Fibroblast of the aortic adventitia (primary cell): ENCODE measurements around the gene DNAJC12. TPM values are rescaled to one million over a fixed set of nuclear protein-coding genes. Genes with fewer than 3 reads are reported as not detected.
"Not testable (repeated sequence)": the region's sequence is repeated elsewhere in the genome, so short reads cannot be mapped to it uniquely, and the experiment has no call there.

ENCODE experiments used
- DNase-seq: peaks from one replicate; pipeline ENCODE4 v3.0.0-alpha.2; 2010; ENCODE audit warnings: low read depth
- H3K4me3 ChIP-seq: 2 replicates; pipeline ENCODE4 v1.5.1; 2011; ENCODE audit warnings: low read depth, mild to moderate bottlenecking, control low read depth, low read length, moderate library complexity
- small RNA-seq: library from RNA; depleted of rRNA; stranded (forward); fragments of <200 nt; gene quantifications from one replicate; pipeline ENCODE3, GENCODE V24; 2012
- total RNA-seq: library from RNA; depleted of rRNA; stranded (reverse); fragments of >200 nt; gene quantifications from 2 replicates; pipeline ENCODE4 v1.2.3, GENCODE V29; 2012; ENCODE audit warnings: low replicate concordance
- TF ChIP-seq, protein P1 (sequence below): IDR thresholded peaks from 2 replicates; pipeline ENCODE4 v1.5.1; 2011; ENCODE audit warnings: mild to moderate bottlenecking, low read length, control low read depth, inconsistent platforms; ENCODE audit not compliant: insufficient read depth

Gene DNAJC12
- total RNA-seq, 1 donor: 1.1 TPM

DNA sequence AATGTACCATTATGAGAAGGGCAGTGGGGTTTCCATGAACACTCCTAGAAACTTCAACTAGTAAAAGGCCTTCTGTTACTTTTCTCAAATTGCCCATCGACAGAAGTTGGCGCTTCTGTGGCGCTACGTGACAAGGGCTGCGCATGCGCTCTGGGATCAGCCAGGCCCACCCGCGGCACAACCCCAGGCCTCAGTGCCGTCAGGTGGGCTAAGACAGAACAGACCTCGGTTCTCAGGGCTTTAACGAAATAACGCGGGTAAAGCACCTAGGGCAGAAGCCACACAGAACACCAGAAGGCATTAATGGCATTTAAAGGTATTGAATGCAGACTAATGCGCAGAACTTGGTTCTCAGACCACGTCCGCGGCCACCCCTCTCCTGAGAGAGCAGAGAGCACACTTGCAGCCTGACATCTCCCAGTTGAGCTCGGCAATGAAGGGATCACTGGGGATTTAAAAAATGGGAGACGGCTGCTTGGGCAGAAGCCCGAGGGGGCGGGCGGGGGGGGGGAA lies 74.4 kb downstream of the DNAJC12 start:
- peak; percentile 54 for DNase-seq

DNA sequence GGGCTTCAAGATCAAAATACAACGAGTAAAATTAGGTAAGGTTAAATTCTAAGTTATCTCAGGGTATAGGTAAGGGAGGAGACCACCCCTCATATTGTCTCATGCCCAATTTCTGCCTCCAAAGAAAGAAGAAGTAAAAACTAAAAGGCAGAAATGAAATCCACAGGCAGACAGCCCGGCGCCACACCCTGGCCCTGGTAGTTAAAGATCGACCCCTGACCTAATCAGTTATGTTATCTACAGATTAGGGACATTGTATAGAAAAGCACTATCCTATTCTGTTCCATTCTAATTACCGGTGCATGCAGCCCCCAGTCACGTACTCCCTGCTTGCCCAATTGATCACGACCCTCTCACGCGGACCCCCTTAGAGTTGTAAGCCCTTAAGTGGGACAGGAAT lies 75.4 kb downstream of the DNAJC12 start:
- not testable (repeated sequence) for H3K4me3 ChIP-seq, DNase-seq

More for the DNA sequence above, 74.4 kb downstream of the DNAJC12 start:
- H3K4me3 ChIP-seq: peak overlapping the region; percentile 83
- TF ChIP-seq, protein P1, sequence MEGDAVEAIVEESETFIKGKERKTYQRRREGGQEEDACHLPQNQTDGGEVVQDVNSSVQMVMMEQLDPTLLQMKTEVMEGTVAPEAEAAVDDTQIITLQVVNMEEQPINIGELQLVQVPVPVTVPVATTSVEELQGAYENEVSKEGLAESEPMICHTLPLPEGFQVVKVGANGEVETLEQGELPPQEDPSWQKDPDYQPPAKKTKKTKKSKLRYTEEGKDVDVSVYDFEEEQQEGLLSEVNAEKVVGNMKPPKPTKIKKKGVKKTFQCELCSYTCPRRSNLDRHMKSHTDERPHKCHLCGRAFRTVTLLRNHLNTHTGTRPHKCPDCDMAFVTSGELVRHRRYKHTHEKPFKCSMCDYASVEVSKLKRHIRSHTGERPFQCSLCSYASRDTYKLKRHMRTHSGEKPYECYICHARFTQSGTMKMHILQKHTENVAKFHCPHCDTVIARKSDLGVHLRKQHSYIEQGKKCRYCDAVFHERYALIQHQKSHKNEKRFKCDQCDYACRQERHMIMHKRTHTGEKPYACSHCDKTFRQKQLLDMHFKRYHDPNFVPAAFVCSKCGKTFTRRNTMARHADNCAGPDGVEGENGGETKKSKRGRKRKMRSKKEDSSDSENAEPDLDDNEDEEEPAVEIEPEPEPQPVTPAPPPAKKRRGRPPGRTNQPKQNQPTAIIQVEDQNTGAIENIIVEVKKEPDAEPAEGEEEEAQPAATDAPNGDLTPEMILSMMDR: no peak

DNA sequence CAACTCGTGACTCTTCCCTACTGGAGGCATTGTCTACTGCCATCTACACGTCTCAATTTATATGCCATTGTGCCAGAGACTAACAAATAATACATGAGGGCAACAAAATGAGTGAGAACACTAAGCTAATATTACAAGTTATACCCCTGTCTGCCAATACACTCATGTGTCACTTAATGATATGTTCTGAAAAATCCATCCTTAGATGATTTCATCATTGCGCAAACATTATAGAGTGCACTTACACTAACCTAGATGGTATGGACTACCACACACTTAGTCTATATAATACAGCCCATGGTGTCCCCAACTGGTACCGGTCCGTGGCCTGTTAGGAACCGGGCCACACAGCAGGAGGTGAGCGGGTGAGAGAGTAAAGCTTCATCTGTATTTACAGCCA lies 77.7 kb downstream of the DNAJC12 start:
- TF ChIP-seq, protein P1: no peak
- DNase-seq: no peak
- H3K4me3 ChIP-seq: no peak overlapping the region

Small RNA genes lying within 50 kb of the gene (small RNA-seq; reads per million reads assigned to genes)
- gene RN7SL394P (not detected), gene RNU6-1250P (not detected), gene RNU6-523P (not detected)

Other genes starting within 250 kb of the DNAJC12 start
- gene CTNNA3, start 142.0 kb downstream of the DNAJC12 start, total RNA-seq: not detected in 2 replicates
- 19.4 and 20.4 TPM in 2 replicates for gene SIRT1, start 46.5 kb upstream of the DNAJC12 start, total RNA-seq
- gene HERC4, start 237.1 kb upstream of the DNAJC12 start, total RNA-seq: 49.7 and 131 TPM in 2 replicates